GM12865 (cell line): ENCODE data around the gene CPNE8.

Experiments
- DNase-seq: peaks from one replicate; pipeline ENCODE4 v3.0.0; 2010; ENCODE audit warnings: low read depth
- H3K4me3 ChIP-seq: 2 replicates; pipeline ENCODE4 v1.5.1; 2011; ENCODE audit warnings: mild to moderate bottlenecking, low read depth, low read length, control low read depth
- TF ChIP-seq, protein P1 (sequence below): IDR thresholded peaks from 2 replicates; pipeline ENCODE4 v1.5.1; 2011; ENCODE audit warnings: low read length, control low read depth, low read depth, inconsistent platforms; ENCODE audit not compliant: insufficient read depth; ENCODE audit errors: missing control alignments

CPNE8 gene

DNA sequence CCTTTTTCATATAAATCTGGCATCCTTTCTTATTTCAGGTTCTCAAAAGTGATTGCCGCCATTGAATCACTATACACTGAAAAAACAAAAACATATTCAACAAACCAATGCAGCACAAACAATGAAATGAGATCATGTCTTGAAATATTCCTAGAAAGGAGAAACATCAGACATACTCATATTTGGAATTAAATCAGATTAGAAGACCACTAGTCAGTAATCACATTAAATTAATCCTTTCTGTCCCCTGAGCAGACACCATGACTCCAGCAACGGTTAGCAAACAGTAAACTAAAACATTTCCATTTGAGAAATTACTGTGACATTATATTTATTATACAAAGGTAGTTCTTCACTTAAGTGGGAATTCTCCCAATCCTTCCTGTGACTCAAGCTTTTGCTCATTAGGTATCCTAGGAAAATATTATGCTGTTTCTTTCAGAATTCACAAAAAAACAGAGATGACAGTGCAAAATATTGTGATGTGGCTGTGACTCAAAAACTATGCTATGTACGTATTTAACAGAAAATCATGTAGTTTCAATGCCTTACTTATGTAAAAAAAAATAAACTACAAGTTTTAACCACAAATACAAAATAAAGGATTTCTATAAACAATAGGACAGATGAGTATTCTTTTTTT lies 29.7 kb downstream of the CPNE8 start:
- TF ChIP-seq, protein P1, sequence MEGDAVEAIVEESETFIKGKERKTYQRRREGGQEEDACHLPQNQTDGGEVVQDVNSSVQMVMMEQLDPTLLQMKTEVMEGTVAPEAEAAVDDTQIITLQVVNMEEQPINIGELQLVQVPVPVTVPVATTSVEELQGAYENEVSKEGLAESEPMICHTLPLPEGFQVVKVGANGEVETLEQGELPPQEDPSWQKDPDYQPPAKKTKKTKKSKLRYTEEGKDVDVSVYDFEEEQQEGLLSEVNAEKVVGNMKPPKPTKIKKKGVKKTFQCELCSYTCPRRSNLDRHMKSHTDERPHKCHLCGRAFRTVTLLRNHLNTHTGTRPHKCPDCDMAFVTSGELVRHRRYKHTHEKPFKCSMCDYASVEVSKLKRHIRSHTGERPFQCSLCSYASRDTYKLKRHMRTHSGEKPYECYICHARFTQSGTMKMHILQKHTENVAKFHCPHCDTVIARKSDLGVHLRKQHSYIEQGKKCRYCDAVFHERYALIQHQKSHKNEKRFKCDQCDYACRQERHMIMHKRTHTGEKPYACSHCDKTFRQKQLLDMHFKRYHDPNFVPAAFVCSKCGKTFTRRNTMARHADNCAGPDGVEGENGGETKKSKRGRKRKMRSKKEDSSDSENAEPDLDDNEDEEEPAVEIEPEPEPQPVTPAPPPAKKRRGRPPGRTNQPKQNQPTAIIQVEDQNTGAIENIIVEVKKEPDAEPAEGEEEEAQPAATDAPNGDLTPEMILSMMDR = no peak
- H3K4me3 ChIP-seq = no peak overlapping the region
- no peak for DNase-seq

DNA sequence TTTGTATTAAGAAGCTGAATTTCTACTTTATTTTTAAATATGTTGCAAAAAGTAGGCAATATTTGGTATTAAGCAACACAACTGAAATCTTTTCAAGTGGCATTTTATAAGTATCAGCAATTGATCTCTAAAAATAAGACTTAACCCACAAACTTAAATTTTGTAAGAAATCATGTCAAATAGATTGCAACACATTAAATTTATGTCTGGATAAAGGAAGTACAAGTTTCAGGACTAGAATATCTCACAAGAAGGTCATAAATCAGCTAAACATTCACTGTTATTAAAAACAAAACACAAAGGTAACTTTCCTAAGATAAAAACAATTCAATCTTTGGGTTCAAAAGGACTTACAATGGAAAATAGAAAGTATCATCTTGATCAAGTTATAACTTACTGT lies 32.8 kb downstream of the CPNE8 start:
- no peak for DNase-seq
- TF ChIP-seq, protein P1 = no peak
- H3K4me3 ChIP-seq = no peak overlapping the region

DNA sequence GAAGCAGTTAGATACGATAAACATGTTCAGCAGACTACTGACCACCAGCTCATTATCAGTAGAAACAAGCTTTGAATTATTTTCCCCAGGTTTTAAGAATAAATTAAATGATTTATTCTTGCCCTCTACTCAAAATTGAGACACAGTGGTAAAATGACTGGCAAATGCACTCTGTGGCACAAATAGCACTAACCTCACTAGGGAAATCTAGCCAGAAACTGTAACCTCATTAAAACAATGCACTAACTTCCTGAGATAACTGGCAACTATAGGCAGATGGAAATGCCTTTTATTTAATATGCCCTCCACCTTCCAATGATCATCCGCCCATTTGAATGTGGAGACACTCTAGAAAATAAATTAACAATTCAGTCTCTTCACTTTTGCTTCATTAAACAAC lies 33.2 kb downstream of the CPNE8 start:
- DNase-seq = no peak
- H3K4me3 ChIP-seq = no peak overlapping the region
- TF ChIP-seq, protein P1 = no peak

DNA sequence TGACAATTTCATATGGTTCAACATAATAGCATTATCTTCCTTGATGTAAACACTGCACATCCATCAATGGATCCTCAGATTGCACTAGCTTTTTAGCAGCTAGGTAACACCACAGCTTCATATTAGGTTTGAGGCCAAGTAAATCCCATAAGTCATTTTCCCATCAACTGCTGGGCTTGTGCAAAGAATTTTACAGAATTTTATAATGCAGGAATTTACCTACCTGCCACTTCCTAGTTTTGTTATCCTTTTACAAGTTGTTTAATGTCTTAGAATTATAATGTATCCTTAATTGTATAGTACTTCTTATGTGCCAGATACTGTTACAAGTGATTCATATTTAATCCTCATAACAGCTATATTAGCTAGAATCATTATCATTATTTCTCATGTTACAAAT lies 36.4 kb downstream of the CPNE8 start:
- H3K4me3 ChIP-seq = no peak overlapping the region
- TF ChIP-seq, protein P1 = no peak
- DNase-seq = no peak

DNA sequence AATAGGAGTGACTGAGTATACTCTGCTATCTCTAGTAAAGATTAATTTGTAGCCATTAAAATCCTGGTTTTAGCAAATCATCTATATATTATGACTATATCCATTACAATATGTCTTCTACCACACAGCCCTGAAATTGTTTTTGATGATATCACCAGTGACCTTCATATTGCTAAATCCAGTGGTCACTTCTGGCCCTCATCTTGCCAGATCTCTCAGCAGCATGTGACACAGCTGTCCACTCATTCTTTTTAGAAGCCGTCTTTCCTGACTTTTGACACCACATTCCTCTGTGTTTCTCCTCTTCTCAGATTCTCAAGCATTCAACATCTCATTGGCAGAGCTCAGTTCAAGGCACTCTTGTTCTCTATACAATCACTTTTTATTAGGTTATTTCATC lies 54.9 kb downstream of the CPNE8 start:
- TF ChIP-seq, protein P1 = no peak
- H3K4me3 ChIP-seq = no peak overlapping the region
- no peak for DNase-seq

DNA sequence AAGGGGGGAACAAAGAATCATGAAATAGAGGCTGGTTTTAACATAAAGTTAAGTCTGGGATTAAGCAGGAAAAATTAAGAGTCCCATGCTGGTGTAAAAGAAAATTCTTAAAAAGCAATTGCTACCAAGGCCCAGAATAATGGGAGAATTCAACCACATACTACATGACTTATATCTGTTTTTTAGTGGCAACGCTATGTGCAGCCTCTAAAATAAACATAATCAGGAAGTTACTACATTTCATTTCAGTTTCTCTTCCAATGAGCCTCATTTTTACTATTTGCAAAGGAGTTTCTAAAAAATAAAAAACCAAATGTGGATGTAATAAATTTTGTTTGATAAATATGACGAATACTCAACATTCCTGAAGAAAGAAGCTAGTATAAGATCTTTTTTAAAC lies 58.1 kb downstream of the CPNE8 start:
- TF ChIP-seq, protein P1 = no peak
- peak; percentile 7 for DNase-seq

DNA sequence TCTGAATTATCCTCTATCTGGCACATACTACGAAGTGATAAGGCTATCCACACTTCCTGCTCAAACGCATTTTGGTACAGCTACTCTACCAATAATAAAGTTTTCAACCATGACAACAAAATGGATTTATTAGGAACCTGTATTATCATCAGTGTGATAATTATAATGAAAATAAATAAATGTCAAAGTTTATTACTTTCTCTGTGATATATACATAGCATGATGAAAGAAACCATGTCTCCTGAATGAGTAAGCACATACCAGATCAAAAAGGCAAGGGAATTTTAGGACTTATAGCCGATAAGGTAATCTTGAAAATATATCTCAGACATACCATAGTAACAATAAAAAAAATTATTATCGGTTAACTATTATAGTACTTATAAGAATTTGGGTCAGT lies 61.1 kb downstream of the CPNE8 start:
- TF ChIP-seq, protein P1 = no peak
- H3K4me3 ChIP-seq = no peak overlapping the region
- DNase-seq = no peak

More for the DNA sequence above, 58.1 kb downstream of the CPNE8 start:
- no peak overlapping the region for H3K4me3 ChIP-seq
